ENCODE results near the gene PLEKHM3. TPM values are rescaled to one million over a fixed set of nuclear protein-coding genes. Genes with fewer than 3 reads are reported as not detected.

PLEKHM3 gene
- total RNA-seq, 2 donors from 2014 or later, result 20.5 to 21.8 TPM

- ATAC-seq (ENCODE audit: insufficient number of reproducible peaks, low FRiP score, low read depth) (no peak), DNase-seq (ENCODE audit: low spot score) (no peak)
- TF ChIP-seq, protein P1, sequence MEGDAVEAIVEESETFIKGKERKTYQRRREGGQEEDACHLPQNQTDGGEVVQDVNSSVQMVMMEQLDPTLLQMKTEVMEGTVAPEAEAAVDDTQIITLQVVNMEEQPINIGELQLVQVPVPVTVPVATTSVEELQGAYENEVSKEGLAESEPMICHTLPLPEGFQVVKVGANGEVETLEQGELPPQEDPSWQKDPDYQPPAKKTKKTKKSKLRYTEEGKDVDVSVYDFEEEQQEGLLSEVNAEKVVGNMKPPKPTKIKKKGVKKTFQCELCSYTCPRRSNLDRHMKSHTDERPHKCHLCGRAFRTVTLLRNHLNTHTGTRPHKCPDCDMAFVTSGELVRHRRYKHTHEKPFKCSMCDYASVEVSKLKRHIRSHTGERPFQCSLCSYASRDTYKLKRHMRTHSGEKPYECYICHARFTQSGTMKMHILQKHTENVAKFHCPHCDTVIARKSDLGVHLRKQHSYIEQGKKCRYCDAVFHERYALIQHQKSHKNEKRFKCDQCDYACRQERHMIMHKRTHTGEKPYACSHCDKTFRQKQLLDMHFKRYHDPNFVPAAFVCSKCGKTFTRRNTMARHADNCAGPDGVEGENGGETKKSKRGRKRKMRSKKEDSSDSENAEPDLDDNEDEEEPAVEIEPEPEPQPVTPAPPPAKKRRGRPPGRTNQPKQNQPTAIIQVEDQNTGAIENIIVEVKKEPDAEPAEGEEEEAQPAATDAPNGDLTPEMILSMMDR (IDR thresholded peaks at IDR 0.05), result no peak
- no peaks in the 10 kb centered on the region for H3K36me3 ChIP-seq
- H3K9me3 ChIP-seq, result no peaks in the 10 kb centered on the region
- peaks cover 4 to 12% of the 10 kb centered on the region in 2 donors for H3K4me1 ChIP-seq (ENCODE audit: control insufficient read depth in 1 of 2, low read depth in 2 of 2)
- H3K27me3 ChIP-seq (replicated peaks; ENCODE audit: insufficient read depth), result no peaks in the 10 kb centered on the region
- no peak overlapping the region for H3K27ac ChIP-seq
- no peak overlapping the region for H3K4me3 ChIP-seq
Observed at GRCh38 chr2:207849443-207849842, 175.9 kb downstream of the PLEKHM3 start.

GRCh38 chr2:207848545-207848928 lies 176.8 kb downstream of the PLEKHM3 start:
- TF ChIP-seq, protein P1 (IDR thresholded peaks at IDR 0.05), result no peak
- Histone ChIP-seq H3K9me3 (no peaks in the 10 kb centered on the region), H3K27me3 (replicated peaks; ENCODE audit: insufficient read depth) (no peaks in the 10 kb centered on the region), H3K4me3 (no peak overlapping the region), H3K36me3 (no peaks in the 10 kb centered on the region), H3K27ac (no peak overlapping the region), H3K4me1 (ENCODE audit: control insufficient read depth in 1 of 2, low read depth in 2 of 2) (peaks cover 4 to 12% of the 10 kb centered on the region in 2 donors)
- no peak for ATAC-seq (ENCODE audit: insufficient number of reproducible peaks, low FRiP score, low read depth)
- DNase-seq (ENCODE audit: low spot score), result no peak

DNA sequence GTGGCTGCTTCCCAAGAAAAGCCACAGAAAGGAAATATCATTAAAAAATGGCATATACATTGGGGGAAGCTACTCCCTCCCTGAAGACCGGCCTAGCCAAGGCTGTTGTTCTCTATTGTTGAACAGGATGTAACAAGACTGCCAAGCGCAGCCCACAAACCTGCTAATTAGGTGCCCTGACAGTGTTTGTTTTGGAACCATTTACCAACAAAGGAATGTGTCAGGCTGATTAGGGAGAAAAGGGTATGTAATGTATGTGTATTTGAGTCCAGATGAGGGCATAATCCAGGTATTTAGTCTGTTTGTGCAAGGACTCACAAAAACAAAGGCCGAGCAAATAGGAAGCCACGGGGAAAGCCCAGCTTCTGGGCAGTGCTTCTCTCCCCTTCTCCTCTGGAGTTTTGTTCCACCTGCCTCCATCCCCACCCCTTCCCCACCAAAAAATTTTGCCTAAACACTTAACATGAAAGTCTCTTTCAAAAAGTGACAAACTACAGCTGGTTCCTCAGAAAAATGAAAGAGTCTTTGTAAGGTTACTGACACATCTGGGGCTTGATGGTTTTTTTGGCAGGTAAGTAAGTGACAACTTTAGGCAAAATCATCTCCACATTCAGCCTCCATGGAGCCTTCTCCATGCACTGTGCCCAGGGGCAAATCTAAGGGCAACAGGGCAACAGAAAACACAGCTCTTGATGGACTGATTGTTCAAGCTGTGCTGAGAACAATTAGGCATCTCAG lies 177.4 kb downstream of the PLEKHM3 start:
- no peaks in the 10 kb centered on the region for H3K9me3 ChIP-seq
- no peaks in the 10 kb centered on the region for H3K27me3 ChIP-seq (replicated peaks; ENCODE audit: insufficient read depth)
- DNase-seq (ENCODE audit: low spot score), result no peak
- H3K4me3 ChIP-seq, result no peak overlapping the region
- H3K36me3 ChIP-seq, result no peaks in the 10 kb centered on the region
- TF ChIP-seq, protein P1 (IDR thresholded peaks at IDR 0.05), result no peak
- H3K27ac ChIP-seq, result peak overlapping the region in 1 of 2 donors; percentile 10
- no peak for ATAC-seq (ENCODE audit: insufficient number of reproducible peaks, low FRiP score, low read depth)
- peaks cover 4 to 12% of the 10 kb centered on the region in 2 donors for H3K4me1 ChIP-seq (ENCODE audit: control insufficient read depth in 1 of 2, low read depth in 2 of 2)

DNA sequence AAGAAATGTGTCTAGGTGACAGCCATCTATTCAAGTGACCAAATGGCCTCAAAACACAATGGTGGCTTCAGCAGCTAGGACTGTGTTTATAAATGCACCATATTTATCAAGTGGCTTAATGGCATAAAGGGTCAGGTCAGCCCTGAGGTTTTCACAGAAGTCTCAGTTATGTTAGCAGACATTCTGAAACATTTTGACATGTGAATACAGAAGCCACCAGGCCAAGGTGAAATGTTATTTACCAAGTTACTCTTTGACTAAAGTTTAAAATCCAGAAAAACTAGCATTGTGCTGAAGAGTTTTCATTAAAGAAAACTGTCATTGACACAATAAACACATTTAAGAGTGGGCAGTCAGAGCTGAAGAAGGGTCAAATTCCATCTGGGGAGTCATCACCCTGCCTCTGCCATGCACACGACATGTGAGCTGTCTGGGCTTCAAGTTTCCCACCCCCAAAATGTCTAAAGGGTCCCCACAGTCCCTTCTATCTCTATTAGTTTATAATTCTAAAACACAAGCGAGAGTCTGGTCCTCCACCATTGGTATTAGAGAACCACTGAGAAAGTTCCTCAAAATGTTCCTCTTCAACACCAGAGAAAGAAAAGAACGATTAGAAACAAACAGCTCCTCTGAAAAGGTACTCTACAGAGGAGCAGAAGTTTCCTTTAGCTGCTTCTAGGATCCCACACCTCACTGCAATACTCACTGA lies 178.1 kb downstream of the PLEKHM3 start:
- H3K27ac ChIP-seq, result peak overlapping the region in 1 of 2 donors; percentile 10

More for the DNA sequence above, 178.1 kb downstream of the PLEKHM3 start:
- Histone ChIP-seq H3K4me1 (ENCODE audit: control insufficient read depth in 1 of 2, low read depth in 2 of 2) (peaks cover 4 to 12% of the 10 kb centered on the region in 2 donors), H3K36me3 (no peaks in the 10 kb centered on the region), H3K9me3 (no peaks in the 10 kb centered on the region), H3K4me3 (no peak overlapping the region), H3K27me3 (replicated peaks; ENCODE audit: insufficient read depth) (no peaks in the 10 kb centered on the region)
- ATAC-seq (ENCODE audit: insufficient number of reproducible peaks, low FRiP score, low read depth), result no peak
- TF ChIP-seq, protein P1 (IDR thresholded peaks at IDR 0.05), result no peak
- no peak for DNase-seq (ENCODE audit: low spot score)
